ENCODE data around the gene CCDC185.

GRCh38 chr1:223355699-223356098 is 37.5 kb upstream of the CCDC185 start:
- TF ChIP-seq REST (IDR thresholded peaks at IDR 0.05; ENCODE audit: insufficient read depth in 1 of 2, low read depth in 2 of 2, low read length in 2 of 2) (no peak), POLR2AphosphoS5 (IDR thresholded peaks at IDR 0.05; ENCODE audit: low read depth, low read length) (no peak), TAF1 (IDR thresholded peaks at IDR 0.05; ENCODE audit: borderline replicate concordance, insufficient read depth, low read length) (no peak), SIN3A (IDR thresholded peaks at IDR 0.05; ENCODE audit: borderline replicate concordance, insufficient read depth, low read length) (no peak), FOXP2 (optimal IDR thresholded peaks at IDR 0.05; ENCODE audit: borderline replicate concordance, extremely low read depth, extremely low read length, insufficient read depth) (no peak)
